ENCODE data around the gene BRD9. TPM values are rescaled to one million over a fixed set of nuclear protein-coding genes. Genes with fewer than 3 reads are reported as not detected.

Gene BRD9
- total RNA-seq, 2 experiments from 2014 or later: 46.6 to 51.7 TPM

- no peaks in the 10 kb centered on the region for H3K27me3 Mint-ChIP-seq
- DNase-seq: no peak
- no peak for TF ChIP-seq CTCF (IDR thresholded peaks at IDR 0.05)
- no peak overlapping the region for H3K4me3 Mint-ChIP-seq
- H3K27ac Mint-ChIP-seq: no peak overlapping the region
- peaks cover 70% of the 10 kb centered on the region for H3K36me3 Mint-ChIP-seq (ENCODE audit: low read depth)
- CTCF ChIA-PET: interaction anchor here (0.7 kb wide), 1 partner anchor 17 kb away, joined by 3 read pairs; no protein-coding TSS in a partner anchor
- peaks cover under 1% of the 10 kb centered on the region for H3K9me3 Mint-ChIP-seq
- POLR2A ChIA-PET: no interaction called here
- H3K4me1 Mint-ChIP-seq (ENCODE audit: low read depth): peaks cover 21% of the 10 kb centered on the region
- intact Hi-C loops (cut with micrococcal nuclease): no loop called here
- ATAC-seq: no peak
These were observed 4.5 kb downstream of the BRD9 start for GRCh38 chr5:887947-888637.

- H3K27ac Mint-ChIP-seq: no peak overlapping the region
- peaks cover 81% of the 10 kb centered on the region for H3K36me3 Mint-ChIP-seq (ENCODE audit: low read depth)
- TF ChIP-seq CTCF (IDR thresholded peaks at IDR 0.05): no peak
- H3K27me3 Mint-ChIP-seq: no peaks in the 10 kb centered on the region
- no peak for ATAC-seq
- intact Hi-C loops (cut with micrococcal nuclease): no loop called here
- peaks cover 34% of the 10 kb centered on the region for H3K4me1 Mint-ChIP-seq (ENCODE audit: low read depth)
- ChIA-PET POLR2A (interaction anchor here (0.8 to 0.9 kb wide), 2 partner anchors 12 to 214 kb away, joined by 3 to 4 read pairs; no protein-coding TSS in a partner anchor), CTCF (no interaction called here)
- peaks cover 7% of the 10 kb centered on the region for H3K9me3 Mint-ChIP-seq
- DNase-seq: no peak
- no peak overlapping the region for H3K4me3 Mint-ChIP-seq
These were observed 5.8 kb downstream of the BRD9 start for GRCh38 chr5:886716-887325.

- H3K9me3 Mint-ChIP-seq: peaks cover 7% of the 10 kb centered on the region
- H3K27ac Mint-ChIP-seq: no peak overlapping the region
- no peak for TF ChIP-seq CTCF (IDR thresholded peaks at IDR 0.05)
- no peak overlapping the region for H3K4me3 Mint-ChIP-seq
- ChIA-PET POLR2A (interaction anchor here (0.9 kb wide), 1 partner anchor 11 kb away, joined by 4 read pairs; no protein-coding TSS in a partner anchor), CTCF (no interaction called here)
- peaks cover 81% of the 10 kb centered on the region for H3K36me3 Mint-ChIP-seq (ENCODE audit: low read depth)
- peaks cover 32% of the 10 kb centered on the region for H3K4me1 Mint-ChIP-seq (ENCODE audit: low read depth)
- intact Hi-C loops (cut with micrococcal nuclease): no loop called here
- ATAC-seq (no peak), DNase-seq (no peak)
- H3K27me3 Mint-ChIP-seq: no peaks in the 10 kb centered on the region
These were observed 6.6 kb downstream of the BRD9 start for GRCh38 chr5:886036-886435.

GRCh38 chr5:885529-885928 is 7.1 kb downstream of the BRD9 start:
- Mint-ChIP-seq H3K9me3 (peaks cover 7% of the 10 kb centered on the region), H3K36me3 (ENCODE audit: low read depth) (peaks cover 81% of the 10 kb centered on the region), H3K27me3 (no peaks in the 10 kb centered on the region), H3K4me1 (ENCODE audit: low read depth) (peaks cover 27% of the 10 kb centered on the region), H3K27ac (no peak overlapping the region), H3K4me3 (no peak overlapping the region)
- TF ChIP-seq CTCF (IDR thresholded peaks at IDR 0.05): no peak
- DNase-seq (no peak), ATAC-seq (no peak)
- intact Hi-C loops (cut with micrococcal nuclease): no loop called here
- ChIA-PET POLR2A (interaction anchor here (1.1 kb wide), 1 partner anchor 9 kb away, joined by 3 read pairs; no protein-coding TSS in a partner anchor), CTCF (no interaction called here)

- POLR2A ChIA-PET: interaction anchor here (1.1 kb wide), 1 partner anchor 9 kb away, joined by 3 read pairs; no protein-coding TSS in a partner anchor
- CTCF ChIA-PET: no interaction called here
These were observed 7.5 kb downstream of the BRD9 start for GRCh38 chr5:885127-885442.

More at GRCh38 chr5:885127-885442, 7.5 kb downstream of the BRD9 start:
- Mint-ChIP-seq H3K27me3 (no peaks in the 10 kb centered on the region), H3K27ac (no peak overlapping the region), H3K36me3 (ENCODE audit: low read depth) (peaks cover 80% of the 10 kb centered on the region), H3K4me1 (ENCODE audit: low read depth) (peaks cover 24% of the 10 kb centered on the region), H3K9me3 (peaks cover 7% of the 10 kb centered on the region), H3K4me3 (no peak overlapping the region)
- TF ChIP-seq CTCF (IDR thresholded peaks at IDR 0.05): no peak
- intact Hi-C loops (cut with micrococcal nuclease): no loop called here
- ATAC-seq (no peak), DNase-seq (no peak)

Measured in activated CD8-positive, alpha-beta T cell treated with anti-CD3 and anti-CD28 coated beads for 36 hours (primary cell).